Suppressor macrophage treated with lipopolysaccharide for 4 hours (primary cell): Measurements from ENCODE around the gene TEX54.
"Not testable (repeated sequence)": the region's sequence is repeated elsewhere in the genome, so short reads cannot be mapped to it uniquely, and the experiment has no call there.

Experiments
- DNase-seq: peaks from one replicate; pipeline ENCODE4 v3.0.0-alpha.2; 2020

TEX54 gene

DNA sequence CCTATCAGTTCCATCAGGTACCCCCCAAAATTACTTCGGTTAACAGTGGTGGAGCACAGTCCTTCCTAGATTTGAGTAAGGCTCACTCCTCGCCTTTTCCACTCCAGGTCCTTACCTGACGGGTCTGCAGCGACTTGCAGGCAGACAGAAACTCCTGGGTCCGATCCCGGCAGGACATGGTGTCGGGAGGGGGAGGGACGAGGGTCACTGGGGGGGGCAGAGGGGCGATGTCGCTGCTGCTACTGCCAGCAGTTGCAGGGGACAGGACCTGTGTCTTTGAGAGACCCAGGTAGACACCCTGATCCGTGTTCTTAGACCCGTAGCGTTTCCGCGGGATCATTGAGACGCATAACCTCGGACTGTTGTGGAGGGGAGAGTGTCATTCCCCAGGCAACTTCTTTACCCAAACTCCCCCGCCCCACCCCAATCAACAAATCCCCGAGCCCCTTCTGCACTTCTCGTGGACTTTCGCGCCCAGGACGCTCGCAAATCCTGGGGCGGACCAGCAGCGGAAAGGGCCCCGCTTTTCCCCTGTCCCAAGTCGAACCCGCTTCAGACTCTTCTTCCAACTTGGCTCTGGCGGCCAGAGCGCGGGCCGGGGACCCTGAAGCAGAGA lies 1.6 kb downstream of the TEX54 start:
- no peak for DNase-seq

GRCh38 chr11:62828130-62828529 lies 4.5 kb downstream of the TEX54 start:
- DNase-seq = not testable (repeated sequence)

DNA sequence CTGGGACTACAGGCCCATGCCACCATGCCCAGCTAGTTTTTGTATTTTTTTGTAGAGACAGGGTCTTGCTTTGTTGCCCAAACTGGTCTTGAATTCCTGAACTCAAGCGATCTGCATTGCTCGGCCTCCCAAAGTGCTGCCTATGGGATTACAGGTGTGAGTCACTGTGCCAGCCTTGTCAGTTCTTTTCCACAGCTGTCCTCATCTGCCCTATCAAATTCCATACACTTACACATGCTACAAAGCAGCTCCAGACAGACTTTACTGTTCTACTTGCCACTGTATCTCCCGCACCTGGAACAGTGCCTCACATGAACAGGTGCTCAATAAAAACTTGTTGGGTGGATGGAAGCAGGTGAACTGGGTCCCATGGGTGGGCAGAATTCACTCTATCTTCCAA lies 9.0 kb downstream of the TEX54 start:
- DNase-seq = no peak

DNA sequence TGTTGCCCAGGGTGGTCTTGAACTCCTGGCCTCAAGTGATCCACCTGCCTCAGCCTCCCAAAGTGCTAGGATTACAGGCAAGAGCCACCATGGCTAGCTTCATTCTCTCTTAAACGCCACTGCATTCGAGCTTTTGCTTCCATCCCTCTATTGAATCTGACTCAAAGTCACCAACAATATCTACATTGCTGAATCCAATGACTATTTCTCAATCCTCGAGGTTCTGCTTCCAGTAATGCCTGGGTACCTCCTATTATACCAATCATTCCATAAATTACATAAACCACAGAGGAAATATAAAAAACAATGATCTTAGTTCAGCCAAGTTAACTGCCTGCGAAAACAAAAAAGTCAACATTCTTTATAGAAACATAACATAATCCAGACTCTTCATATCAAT lies 15.5 kb downstream of the TEX54 start:
- DNase-seq = peak; percentile 51

DNA sequence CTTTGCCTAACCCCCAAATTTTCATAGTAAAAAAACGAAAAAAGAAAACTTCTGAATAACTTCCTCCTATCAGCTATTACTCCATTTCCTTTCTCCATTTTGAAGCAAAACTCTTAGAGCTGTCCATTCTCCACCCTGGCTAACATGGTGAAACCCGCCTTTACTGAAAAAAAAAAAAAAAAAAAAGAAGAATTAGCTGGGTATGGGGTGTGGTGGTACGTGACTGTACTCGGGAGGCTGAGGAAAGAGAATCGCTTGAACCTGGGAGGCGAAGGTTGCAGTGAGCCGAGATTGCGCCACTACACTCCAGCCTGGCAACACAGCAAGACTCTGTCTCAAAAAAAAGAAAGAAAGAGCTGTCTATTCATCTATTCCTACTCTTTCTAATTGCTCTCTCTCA lies 16.1 kb downstream of the TEX54 start:
- peak; percentile 68 for DNase-seq

- no peak for DNase-seq
These were observed 21.0 kb downstream of the TEX54 start for GRCh38 chr11:62811659-62812058.

DNA sequence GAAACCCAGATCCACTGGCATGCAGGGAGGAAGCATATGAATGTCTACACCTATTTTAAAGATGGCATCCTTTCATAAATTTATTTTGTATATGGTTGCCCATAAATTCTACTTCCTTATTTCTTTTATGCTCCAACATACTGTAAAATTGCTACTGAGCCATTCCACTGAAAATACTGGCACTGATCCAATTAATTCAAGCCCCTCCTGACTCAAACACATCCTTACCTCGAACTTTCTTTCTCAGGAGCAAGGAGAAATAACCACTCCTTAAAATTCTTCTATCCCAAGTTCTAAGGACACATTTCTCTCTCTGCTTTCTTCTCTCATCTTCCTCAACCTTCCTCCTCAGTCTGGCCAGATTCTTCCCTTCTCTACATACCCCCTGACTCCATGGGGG lies 21.9 kb downstream of the TEX54 start:
- no peak for DNase-seq

- peak; percentile 94 for DNase-seq
These were observed 26.0 kb downstream of the TEX54 start for GRCh38 chr11:62806611-62807121.

DNA sequence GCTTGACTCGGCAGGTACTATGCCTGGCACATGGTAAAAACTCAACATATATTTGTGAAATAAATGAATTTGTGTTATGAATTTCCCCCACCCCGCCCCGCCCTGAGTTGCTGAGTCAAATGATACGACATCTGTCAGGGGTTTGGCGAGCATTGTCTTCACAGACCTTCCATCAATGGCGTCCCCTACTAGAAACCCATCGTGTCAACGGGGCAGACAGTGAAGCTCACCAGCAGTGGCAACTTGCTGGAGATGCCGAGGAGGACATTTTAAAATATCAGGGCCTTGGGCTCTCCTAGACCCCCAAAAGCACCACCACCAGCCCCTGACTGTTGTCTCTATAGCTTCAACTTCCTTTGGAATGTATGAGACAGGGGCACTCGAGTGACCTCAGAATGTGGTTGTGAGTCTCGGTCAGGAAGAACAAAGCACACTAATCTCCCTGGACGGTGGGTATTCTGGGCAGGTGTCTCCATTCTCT lies 26.6 kb downstream of the TEX54 start:
- no peak for DNase-seq

DNA sequence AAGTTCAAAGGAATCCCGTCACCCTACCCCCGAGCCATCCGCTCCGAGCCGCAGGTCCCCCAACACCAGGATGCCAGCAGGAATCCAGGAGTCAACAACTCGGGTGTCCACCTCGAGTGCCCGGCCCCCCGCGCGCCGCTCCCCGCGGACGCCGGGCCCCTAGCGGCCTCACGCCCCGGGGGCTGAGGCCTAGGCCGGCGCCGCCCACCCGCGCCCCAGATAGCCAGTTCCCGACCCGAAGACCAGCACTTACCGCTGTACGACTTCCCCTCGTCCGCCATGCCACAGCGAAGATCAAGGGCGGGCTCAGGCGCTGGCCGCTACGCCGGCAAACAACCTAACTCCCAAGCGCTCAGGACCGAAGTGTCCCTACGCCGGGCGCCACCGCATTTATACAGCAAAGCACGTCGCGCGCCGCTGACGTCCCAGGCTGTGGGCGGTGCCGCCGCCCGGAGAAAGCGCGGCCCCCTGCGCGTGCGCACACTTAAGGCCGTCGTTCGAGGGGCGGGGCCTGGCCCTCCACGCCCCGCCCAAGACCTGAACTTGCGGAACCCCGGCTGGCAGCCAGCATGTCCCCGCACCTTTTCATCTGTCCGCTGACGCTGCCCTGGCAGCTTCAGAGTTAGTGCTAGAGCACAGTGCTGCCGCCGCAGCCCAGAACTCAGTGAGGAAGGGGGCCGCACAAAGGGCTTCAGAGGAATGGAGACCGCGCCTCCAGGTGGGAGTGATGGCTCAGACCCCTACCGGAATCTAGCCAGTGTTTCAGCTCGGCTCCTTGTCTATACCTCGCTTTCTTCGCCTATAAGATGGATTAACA lies 27.4 kb downstream of the TEX54 start, which contains the start of gene NXF1:
NXF1 (minus strand) TSS at position 365 of the 817 bp plus-strand sequence; CDS start at position 281, 84 bp downstream.
- DNase-seq = peak; percentile 99

GRCh38 chr11:62804310-62805075 lies 28.1 kb downstream of the TEX54 start:
- peak; percentile 61 for DNase-seq

DNA sequence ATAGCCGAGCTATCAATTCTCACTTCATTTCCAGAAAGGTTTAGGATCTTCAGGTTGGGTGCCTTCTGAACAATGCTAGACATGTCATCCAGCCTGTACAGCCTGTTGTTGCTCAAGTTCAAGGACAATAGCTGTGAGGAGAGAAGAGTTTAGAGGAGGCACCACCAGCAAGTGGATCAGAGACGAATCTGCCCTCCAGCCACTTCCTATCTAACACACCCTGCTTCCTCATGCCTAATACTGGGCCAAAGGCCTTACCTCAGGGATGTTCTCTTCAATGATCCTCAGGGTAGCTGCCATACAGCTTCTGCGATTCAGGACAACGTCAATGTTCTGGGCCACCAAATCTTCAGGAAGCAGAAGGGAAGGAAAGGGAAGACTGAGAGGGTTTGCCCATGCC lies 31.6 kb downstream of the TEX54 start:
- no peak for DNase-seq

GRCh38 chr11:62799486-62799885 lies 33.2 kb downstream of the TEX54 start:
- DNase-seq = no peak

DNA sequence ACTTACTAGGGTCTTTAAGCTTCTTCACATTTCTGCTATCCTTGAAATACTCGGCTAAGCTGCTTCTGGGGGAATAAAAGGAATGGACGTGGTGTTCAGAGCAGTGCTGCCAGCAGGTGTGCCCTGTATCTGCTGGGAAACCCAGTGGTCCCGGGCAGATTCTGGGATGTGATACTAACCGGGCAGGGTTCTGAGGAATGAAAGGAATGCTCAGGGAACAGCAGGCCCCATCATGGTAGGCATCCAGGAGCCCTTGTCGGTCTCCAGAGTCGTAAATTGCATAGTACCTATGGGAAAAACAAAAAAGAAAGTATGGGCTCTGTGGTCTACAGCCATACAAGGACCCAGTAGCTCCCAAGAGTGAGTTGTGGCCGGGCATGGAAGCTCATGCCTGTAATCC lies 36.4 kb downstream of the TEX54 start:
- no peak for DNase-seq

GRCh38 chr11:62794201-62794775 lies 38.4 kb downstream of the TEX54 start:
- no peak for DNase-seq

DNA sequence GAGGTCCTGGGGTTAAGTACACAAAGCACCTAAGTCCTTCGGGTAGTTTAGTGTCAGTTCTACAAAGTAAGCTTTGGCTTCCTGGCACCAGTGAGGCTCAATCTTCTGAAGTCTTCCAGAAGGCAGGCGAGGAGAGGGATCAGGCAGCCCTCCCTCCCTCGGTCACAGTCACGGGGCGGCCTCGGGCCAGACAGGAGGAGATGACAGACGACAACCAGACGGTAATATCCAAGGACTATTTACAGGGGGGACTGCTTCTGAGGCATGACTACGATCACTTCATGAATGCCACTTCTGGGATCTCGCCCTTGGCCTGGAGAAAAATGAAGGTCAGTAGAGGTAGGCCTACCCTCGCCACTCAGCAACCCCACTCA lies 40.5 kb downstream of the TEX54 start:
- no peak for DNase-seq

- peak; percentile 87 for DNase-seq
These were observed 41.0 kb downstream of the TEX54 start, which contains the start of gene TMEM223 for GRCh38 chr11:62791501-62792201. TSS of gene TMEM223 (minus strand) at chr11:62792006. CDS start at chr11:62791994, 12 bp downstream.

- no peak for DNase-seq
These were observed 43.1 kb downstream of the TEX54 start for GRCh38 chr11:62789576-62789975.

GRCh38 chr11:62788991-62789390 lies 43.6 kb downstream of the TEX54 start:
- DNase-seq = no peak

DNA sequence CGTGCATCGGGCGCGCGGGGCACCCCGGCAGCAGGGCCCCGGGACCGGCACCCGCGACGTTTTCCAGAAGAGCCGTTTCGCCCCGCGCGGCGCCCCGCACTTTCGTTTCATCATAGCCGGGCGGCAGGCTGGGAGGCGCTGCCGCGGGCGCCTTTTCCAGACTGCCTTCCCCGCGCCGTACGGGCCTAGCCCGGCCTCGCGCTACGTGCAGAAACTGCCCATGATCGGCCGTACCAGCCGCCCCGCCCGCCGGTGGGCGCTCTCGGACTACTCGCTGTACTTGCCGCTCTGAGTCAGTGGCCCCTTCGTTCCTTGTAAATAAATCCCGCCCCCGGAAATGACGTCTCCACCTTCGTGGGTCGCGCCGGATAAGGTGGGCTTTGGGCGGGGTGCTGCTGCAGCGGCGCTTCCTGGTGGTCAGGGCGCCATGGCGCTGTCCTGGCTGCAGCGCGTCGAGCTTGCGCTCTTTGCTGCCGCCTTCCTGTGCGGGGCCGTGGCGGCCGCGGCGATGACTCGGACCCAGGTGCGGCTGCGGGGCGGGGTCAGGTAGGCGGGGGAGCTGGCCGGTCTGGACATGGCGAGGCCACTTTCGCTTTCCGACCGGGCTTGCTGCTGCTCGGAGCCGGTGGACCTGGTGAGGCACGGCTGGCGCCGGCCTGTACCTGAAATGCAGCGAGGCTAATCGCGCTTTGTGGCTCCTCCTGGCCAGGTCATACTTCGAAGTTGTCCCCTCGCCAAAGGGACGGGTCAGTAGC lies 45.5 kb downstream of the TEX54 start, which contains the start of gene TMEM179B:
TMEM179B (plus strand) TSS at position 398 of the 755 bp plus-strand sequence; CDS start at position 428, 30 bp downstream.
- peak; percentile 100 for DNase-seq

GRCh38 chr11:62786318-62787004 lies 46.2 kb downstream of the TEX54 start:
- peak; percentile 96 for DNase-seq
